NCI-H187 treated with DMSO at 0.1 percent for 48 hours (cell line): ENCODE data around the gene LRTM1.

Source experiments
- DNase-seq: peaks from one replicate; lab custom pipeline; 2025; lab: John Stamatoyannopoulos, UW

Gene LRTM1

GRCh38 chr3:54939557-54940300 lies 11.9 kb upstream of the LRTM1 start:
- no peak for DNase-seq

- no peak for DNase-seq
Measured at GRCh38 chr3:54936561-54936960, 8.7 kb upstream of the LRTM1 start.

GRCh38 chr3:54935869-54936268 lies 8.0 kb upstream of the LRTM1 start:
- DNase-seq = no peak

GRCh38 chr3:54932606-54933005 lies 4.7 kb upstream of the LRTM1 start:
- DNase-seq = no peak

- no peak for DNase-seq
Measured at GRCh38 chr3:54931182-54931581, 3.3 kb upstream of the LRTM1 start.

GRCh38 chr3:54918516-54918915 lies 9.3 kb downstream of the LRTM1 start:
- DNase-seq = no peak

GRCh38 chr3:54917862-54918261 lies 10.0 kb downstream of the LRTM1 start:
- DNase-seq = no peak

GRCh38 chr3:54917174-54917573 lies 10.7 kb downstream of the LRTM1 start:
- no peak for DNase-seq

- no peak for DNase-seq
Measured at GRCh38 chr3:54916732-54917131, 11.1 kb downstream of the LRTM1 start.

- no peak for DNase-seq
Measured at GRCh38 chr3:54915976-54916375, 11.9 kb downstream of the LRTM1 start.

GRCh38 chr3:54915181-54915580 lies 12.7 kb downstream of the LRTM1 start:
- no peak for DNase-seq

GRCh38 chr3:54914180-54914579 lies 13.7 kb downstream of the LRTM1 start:
- no peak for DNase-seq

GRCh38 chr3:54909191-54909590 lies 18.7 kb downstream of the LRTM1 start:
- DNase-seq = no peak

- no peak for DNase-seq
Measured at GRCh38 chr3:54906763-54907162, 21.1 kb downstream of the LRTM1 start.

GRCh38 chr3:54905920-54906319 lies 21.9 kb downstream of the LRTM1 start:
- no peak for DNase-seq

GRCh38 chr3:54905261-54905888 lies 22.5 kb downstream of the LRTM1 start:
- no peak for DNase-seq

- no peak for DNase-seq
Measured at GRCh38 chr3:54901906-54902685, 25.8 kb downstream of the LRTM1 start.

GRCh38 chr3:54900838-54901591 lies 26.8 kb downstream of the LRTM1 start:
- DNase-seq = no peak

- DNase-seq = no peak
Measured at GRCh38 chr3:54899273-54899672, 28.6 kb downstream of the LRTM1 start.

- DNase-seq = no peak
Measured at GRCh38 chr3:54897028-54897711, 30.7 kb downstream of the LRTM1 start.

- no peak for DNase-seq
Measured at GRCh38 chr3:54895613-54896012, 32.2 kb downstream of the LRTM1 start.

GRCh38 chr3:54892168-54892567 lies 35.7 kb downstream of the LRTM1 start:
- no peak for DNase-seq
